Fibroblast of lung (primary cell): ENCODE measurements around the gene INSIG2. TPM values are rescaled to one million over a fixed set of nuclear protein-coding genes. Genes with fewer than 3 reads are reported as not detected.

Experiments
- DNase-seq, 2 donors: peaks; one replicate each; pipeline versions ENCODE4 v3.0.0 to v3.0.0-alpha.2; 2010; ENCODE audit warnings: low read depth in 2 of 2
- H2AFZ ChIP-seq: 2 replicates; pipeline ENCODE4 v1.5.1; 2012; ENCODE audit warnings: low read length, control low read depth, inconsistent platforms
- H3K27ac ChIP-seq: 2 replicates; pipeline ENCODE4 v1.5.1; 2011; ENCODE audit warnings: low read length, control low read depth; ENCODE audit not compliant: insufficient read depth
- H3K27me3 ChIP-seq: 2 replicates; pipeline ENCODE4 v1.5.1; 2011; ENCODE audit warnings: mild to moderate bottlenecking, low read length; ENCODE audit not compliant: control insufficient read depth, insufficient read depth
- H3K36me3 ChIP-seq: 2 replicates; pipeline ENCODE4 v1.5.1; 2011; ENCODE audit warnings: low read length; ENCODE audit not compliant: control insufficient read depth, insufficient read depth
- H3K4me1 ChIP-seq: 2 replicates; pipeline ENCODE4 v1.5.1; 2011; ENCODE audit warnings: low read length; ENCODE audit not compliant: control insufficient read depth, insufficient read depth; ENCODE audit errors: extremely low read depth
- H3K4me2 ChIP-seq: 2 replicates; pipeline ENCODE4 v1.5.1; 2011; ENCODE audit warnings: low read length, control low read depth; ENCODE audit not compliant: insufficient read depth; ENCODE audit errors: extremely low read depth
- H3K4me3 ChIP-seq, 4 experiments: fragments of 200-600 bp in 1 of 4; sonication (generic) in 1 of 4; replicated peaks in 1 of 4; 2 replicates each; pipeline ENCODE4 v1.5.1; 2011 to 2016; ENCODE audit warnings: low read length in 4 of 4, low read depth in 3 of 4, mild to moderate bottlenecking in 3 of 4, control low read depth in 2 of 4, inconsistent platforms in 1 of 4, mixed read lengths in 1 of 4; ENCODE audit not compliant: insufficient read depth in 1 of 4; ENCODE audit errors: control extremely low read depth in 1 of 4
- H3K79me2 ChIP-seq: 2 replicates; pipeline ENCODE4 v1.5.1; 2012; ENCODE audit warnings: mild to moderate bottlenecking, low read length, inconsistent platforms; ENCODE audit not compliant: control insufficient read depth, insufficient read depth
- H3K9ac ChIP-seq: 2 replicates; pipeline ENCODE4 v1.5.1; 2011; ENCODE audit warnings: mild to moderate bottlenecking, low read length, control low read depth; ENCODE audit not compliant: insufficient read depth
- H3K9me3 ChIP-seq: 2 replicates; pipeline ENCODE4 v1.5.1; 2012; ENCODE audit warnings: low read depth, low read length; ENCODE audit not compliant: control insufficient read depth, insufficient read depth
- H4K20me1 ChIP-seq: 2 replicates; pipeline ENCODE4 v1.5.1; 2011; ENCODE audit warnings: low read length; ENCODE audit not compliant: control insufficient read depth, insufficient read depth; ENCODE audit errors: extremely low read depth
- CTCF ChIP-seq, 2 donors: IDR thresholded peaks in 1 of 2; conservative IDR thresholded peaks in 1 of 2; 1 replicate in 1 of 2; 2 replicates in 1 of 2; pipeline ENCODE4 v1.5.1; 2011 to 2012; ENCODE audit warnings: low read length in 2 of 2, control low read depth in 1 of 2, inconsistent platforms in 1 of 2, low read depth in 1 of 2, mild to moderate bottlenecking in 1 of 2
- EZH2 ChIP-seq: IDR thresholded peaks from 2 replicates; pipeline ENCODE4 v1.5.1; 2012; ENCODE audit warnings: low read length, control low read depth, mild to moderate bottlenecking; ENCODE audit errors: missing control alignments
- polyA plus RNA-seq, 2 donors: library from polyadenylated mRNA; depleted of rRNA in 1 of 2; stranded (reverse) in 1 of 2; unstranded in 1 of 2; fragments of >200 nt; gene quantifications; 2 replicates each; pipeline ENCODE4 v1.2.1, GENCODE V29; 2011 to 2012; ENCODE audit warnings: missing spikeins in 1 of 2
- total RNA-seq: library from RNA; depleted of rRNA; stranded (reverse); fragments of >200 nt; gene quantifications from 2 replicates; pipeline ENCODE4 v1.2.1, GENCODE V29; 2014

Gene INSIG2
- total and polyA plus RNA-seq, 2 donors (not counting 1 experiment from before 2014, with no cell fraction given): 9.9 to 31.1 TPM

- Histone ChIP-seq H3K9ac (no peak overlapping the region), H3K27ac (no peak overlapping the region), H3K9me3 (no peaks in the 10 kb centered on the region), H2AFZ (no peak overlapping the region), H3K4me3 (no peak overlapping the region), H4K20me1 (no peaks in the 10 kb centered on the region), H3K36me3 (no peaks in the 10 kb centered on the region), H3K4me2 (no peak overlapping the region), H3K79me2 (no peaks in the 10 kb centered on the region), H3K4me1 (no peaks in the 10 kb centered on the region), H3K27me3 (no peaks in the 10 kb centered on the region)
- TF ChIP-seq EZH2 (no peak), CTCF (conservative IDR thresholded peaks at IDR 0.05 in 1 of 2, IDR thresholded peaks at IDR 0.05 in 1 of 2; ENCODE audit: low read depth in 1 of 2, low read length in 2 of 2) (no peak)
- DNase-seq: no peak
Measured at GRCh38 chr2:118098307-118099030, 10.2 kb downstream of the INSIG2 start.

- H3K36me3 ChIP-seq: peaks cover 2% of the 10 kb centered on the region
- H4K20me1 ChIP-seq: no peaks in the 10 kb centered on the region
- H3K9me3 ChIP-seq: no peaks in the 10 kb centered on the region
- no peak overlapping the region for H3K4me3 ChIP-seq
- H3K9ac ChIP-seq: no peak overlapping the region
- H2AFZ ChIP-seq: no peak overlapping the region
- H3K27me3 ChIP-seq: no peaks in the 10 kb centered on the region
- peak; percentile 16 to 43 for DNase-seq
- TF ChIP-seq CTCF (conservative IDR thresholded peaks at IDR 0.05 in 1 of 2, IDR thresholded peaks at IDR 0.05 in 1 of 2; ENCODE audit: low read depth in 1 of 2, low read length in 2 of 2): no peak
- TF ChIP-seq EZH2: no peak
- H3K27ac ChIP-seq: no peak overlapping the region
- no peaks in the 10 kb centered on the region for H3K4me1 ChIP-seq
- H3K4me2 ChIP-seq: no peak overlapping the region
- H3K79me2 ChIP-seq: no peaks in the 10 kb centered on the region
Measured at GRCh38 chr2:118102433-118103082, 14.3 kb downstream of the INSIG2 start.

GRCh38 chr2:118103951-118104940 lies 16.0 kb downstream of the INSIG2 start:
- H3K9me3 ChIP-seq: no peaks in the 10 kb centered on the region
- H3K4me1 ChIP-seq: no peaks in the 10 kb centered on the region
- no peaks in the 10 kb centered on the region for H4K20me1 ChIP-seq
- H3K4me2 ChIP-seq: no peak overlapping the region
- no peak overlapping the region for H3K27ac ChIP-seq
- no peak for DNase-seq
- no peak overlapping the region for H2AFZ ChIP-seq
- no peaks in the 10 kb centered on the region for H3K79me2 ChIP-seq
- H3K4me3 ChIP-seq: no peak overlapping the region
- TF ChIP-seq CTCF (conservative IDR thresholded peaks at IDR 0.05 in 1 of 2, IDR thresholded peaks at IDR 0.05 in 1 of 2; ENCODE audit: low read depth in 1 of 2, low read length in 2 of 2) (no peak), EZH2 (no peak)
- H3K9ac ChIP-seq: no peak overlapping the region
- peaks cover 2% of the 10 kb centered on the region for H3K36me3 ChIP-seq
- no peaks in the 10 kb centered on the region for H3K27me3 ChIP-seq
